ENCODE results near the gene SNHG17. TPM values are rescaled to one million over a fixed set of nuclear protein-coding genes. Genes with fewer than 3 reads are reported as not detected.
"Not testable (repeated sequence)": the region's sequence is repeated elsewhere in the genome, so short reads cannot be mapped to it uniquely, and the experiment has no call there.

The SNHG17 gene
- polyA plus RNA-seq, 4 donors = 28.2 to 75.8 (median 33.0) TPM

- DNase-seq (ENCODE audit: low read depth in 4 of 4, low spot score in 2 of 4) = no peak
Observed at GRCh38 chr20:38421915-38422314, 13.2 kb downstream of the SNHG17 start.

- no peak for DNase-seq (ENCODE audit: low read depth in 4 of 4, low spot score in 2 of 4)
Observed at GRCh38 chr20:38420388-38421085, 14.6 kb downstream of the SNHG17 start.

- DNase-seq (ENCODE audit: low read depth in 4 of 4, low spot score in 2 of 4) = no peak
Observed at GRCh38 chr20:38418509-38419204, 16.5 kb downstream of the SNHG17 start.

GRCh38 chr20:38414769-38415450, 20.2 kb downstream of the SNHG17 start:
- DNase-seq (ENCODE audit: low read depth in 4 of 4, low spot score in 2 of 4) = no peak

GRCh38 chr20:38412877-38413577, 22.1 kb downstream of the SNHG17 start:
- no peak for DNase-seq (ENCODE audit: low read depth in 4 of 4, low spot score in 2 of 4)

GRCh38 chr20:38407822-38408221, 27.3 kb downstream of the SNHG17 start:
- not testable (repeated sequence) for DNase-seq (ENCODE audit: low read depth in 4 of 4, low spot score in 2 of 4)

GRCh38 chr20:38407321-38407720, 27.8 kb downstream of the SNHG17 start:
- DNase-seq (ENCODE audit: low read depth in 4 of 4, low spot score in 2 of 4) = no peak

- no peak for DNase-seq (ENCODE audit: low read depth in 4 of 4, low spot score in 2 of 4)
Observed at GRCh38 chr20:38406476-38406875, 28.7 kb downstream of the SNHG17 start.

GRCh38 chr20:38405132-38405531, 30.0 kb downstream of the SNHG17 start:
- DNase-seq (ENCODE audit: low read depth in 4 of 4, low spot score in 2 of 4) = no peak

GRCh38 chr20:38404016-38404415, 31.1 kb downstream of the SNHG17 start:
- no peak for DNase-seq (ENCODE audit: low read depth in 4 of 4, low spot score in 2 of 4)

GRCh38 chr20:38402816-38403215, 32.3 kb downstream of the SNHG17 start:
- no peak for DNase-seq (ENCODE audit: low read depth in 4 of 4, low spot score in 2 of 4)

- no peak for DNase-seq (ENCODE audit: low read depth in 4 of 4, low spot score in 2 of 4)
Observed at GRCh38 chr20:38402089-38402488, 33.0 kb downstream of the SNHG17 start.

GRCh38 chr20:38395751-38396395, 39.3 kb downstream of the SNHG17 start:
- not testable (repeated sequence) for DNase-seq (ENCODE audit: low read depth in 4 of 4, low spot score in 2 of 4)

- no peak for DNase-seq (ENCODE audit: low read depth in 4 of 4, low spot score in 2 of 4)
Observed at GRCh38 chr20:38395165-38395564, 40.0 kb downstream of the SNHG17 start.

GRCh38 chr20:38393259-38393658, 41.9 kb downstream of the SNHG17 start:
- DNase-seq (ENCODE audit: low read depth in 4 of 4, low spot score in 2 of 4) = no peak

- no peak for DNase-seq (ENCODE audit: low read depth in 4 of 4, low spot score in 2 of 4)
Observed at GRCh38 chr20:38392356-38392755, 42.8 kb downstream of the SNHG17 start.

GRCh38 chr20:38387953-38388352, 47.2 kb downstream of the SNHG17 start:
- DNase-seq (ENCODE audit: low read depth in 4 of 4, low spot score in 2 of 4) = no peak

GRCh38 chr20:38386851-38387250, 48.3 kb downstream of the SNHG17 start:
- no peak for DNase-seq (ENCODE audit: low read depth in 4 of 4, low spot score in 2 of 4)

- no peak for DNase-seq (ENCODE audit: low read depth in 4 of 4, low spot score in 2 of 4)
Observed at GRCh38 chr20:38386004-38386403, 49.1 kb downstream of the SNHG17 start.

GRCh38 chr20:38383147-38383546, 52.0 kb downstream of the SNHG17 start:
- DNase-seq (ENCODE audit: low read depth in 4 of 4, low spot score in 2 of 4) = no peak

GRCh38 chr20:38377838-38378237, 57.3 kb downstream of the SNHG17 start:
- DNase-seq (ENCODE audit: low read depth in 4 of 4, low spot score in 2 of 4) = not testable (repeated sequence)

Data from left renal cortex interstitium (tissue), 4 donors.